HG03066 (cell line): Measurements from ENCODE around the gene NCF4.

ENCODE experiments used
- ATAC-seq: cut with Tn5 transposase; IDR thresholded peaks from one replicate; pipeline ENCODE4 v1.9.1; 2021; ENCODE audit warnings: low read depth; ENCODE audit not compliant: unreplicated experiment

NCF4 gene

DNA sequence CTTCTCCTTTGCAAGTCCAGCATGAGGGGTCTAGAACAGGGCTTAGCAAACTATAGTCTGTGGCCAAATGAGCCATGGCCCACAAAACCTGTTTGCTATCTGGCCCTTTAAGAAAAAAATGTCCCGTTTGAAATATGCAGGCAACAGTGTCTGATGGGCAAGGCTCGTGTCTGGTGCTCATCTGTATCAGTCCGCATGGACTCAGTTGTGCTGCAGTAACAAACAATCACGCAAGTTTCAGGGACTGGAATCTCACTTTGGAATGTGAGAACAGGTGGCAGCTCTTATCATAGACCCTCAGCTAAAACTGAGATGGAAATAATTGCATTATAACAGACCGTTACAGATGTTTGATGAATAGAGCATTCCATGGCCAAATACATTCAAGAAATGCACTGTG lies 24.9 kb upstream of the NCF4 start:
- ATAC-seq: no peak

DNA sequence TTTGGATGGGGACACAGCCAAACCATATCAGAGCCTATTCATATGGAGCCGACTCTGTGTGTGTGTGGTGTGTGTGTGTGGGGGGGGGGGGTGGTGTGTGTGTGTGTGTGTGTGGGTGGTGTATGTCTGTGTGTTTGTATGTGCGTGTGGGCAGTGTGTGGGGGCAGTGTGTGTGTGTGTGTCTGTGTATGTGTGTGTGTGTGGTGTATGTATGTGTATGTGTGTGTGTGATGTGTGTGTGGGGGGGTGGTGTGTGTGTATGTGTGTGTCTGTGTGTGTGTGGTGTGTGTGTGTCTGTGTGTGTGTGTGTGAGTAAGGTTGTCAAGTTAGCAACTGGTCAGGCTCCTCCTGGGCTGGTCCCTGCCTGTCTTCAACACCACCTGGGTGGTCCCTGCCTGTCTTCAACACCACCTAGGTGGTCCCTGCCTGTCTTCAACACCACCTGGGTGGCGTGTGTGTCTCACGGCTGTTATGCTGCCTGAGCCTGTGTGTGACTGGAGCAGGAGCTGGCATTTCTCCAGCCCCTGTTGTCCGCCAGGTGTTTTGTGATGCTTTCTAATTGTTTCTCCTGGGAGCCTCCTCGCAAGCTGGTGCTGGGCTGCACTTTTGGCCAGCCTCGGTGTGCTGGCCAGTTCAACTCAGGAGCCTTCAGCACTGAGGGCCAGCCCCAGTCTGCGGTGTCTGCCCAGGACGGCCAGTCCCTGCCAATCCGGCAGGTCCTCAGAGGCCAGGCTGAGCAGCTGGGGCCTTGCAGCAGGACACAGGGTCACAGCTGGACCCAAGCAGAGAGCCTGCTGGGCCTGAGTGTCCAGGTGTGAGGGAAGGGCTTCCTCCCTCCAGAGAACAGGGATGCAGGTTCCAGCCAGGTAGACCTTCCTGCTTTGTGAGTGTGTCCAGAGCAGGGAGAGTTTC lies 22.4 kb upstream of the NCF4 start:
- no peak for ATAC-seq

DNA sequence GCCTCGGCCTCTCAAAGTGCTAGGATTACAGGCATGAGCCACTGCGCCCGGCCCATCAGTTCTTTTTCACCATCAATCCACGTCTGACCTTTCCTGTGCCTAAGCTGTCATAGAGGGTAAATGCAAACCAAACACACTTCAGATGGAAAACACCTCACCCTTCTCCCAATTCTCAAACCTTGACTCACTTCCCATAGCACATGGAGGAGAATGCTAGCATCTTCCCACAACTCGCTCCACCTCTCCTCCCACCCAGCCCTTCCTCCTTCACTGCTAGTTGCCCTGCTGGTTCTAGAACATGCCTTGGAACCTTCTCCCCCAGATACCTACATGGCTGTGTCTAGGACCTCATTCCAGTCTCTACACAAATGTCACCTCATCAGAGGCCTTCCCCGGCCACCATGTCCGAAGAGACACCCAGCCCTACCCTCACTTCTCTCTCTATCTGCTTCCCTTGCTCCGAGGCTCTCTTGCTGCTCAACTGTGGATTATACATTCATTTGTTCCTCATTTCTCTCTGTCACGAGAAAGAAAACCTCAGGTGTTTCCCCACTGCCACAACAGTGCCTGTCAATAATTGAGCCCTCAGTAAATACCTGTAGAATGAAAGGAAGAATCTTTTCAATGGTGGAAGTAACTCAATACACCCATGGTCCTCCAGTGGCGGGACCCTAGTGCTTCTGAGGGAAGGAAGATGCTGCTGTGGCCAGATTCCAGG lies 21.3 kb upstream of the NCF4 start:
- no peak for ATAC-seq

DNA sequence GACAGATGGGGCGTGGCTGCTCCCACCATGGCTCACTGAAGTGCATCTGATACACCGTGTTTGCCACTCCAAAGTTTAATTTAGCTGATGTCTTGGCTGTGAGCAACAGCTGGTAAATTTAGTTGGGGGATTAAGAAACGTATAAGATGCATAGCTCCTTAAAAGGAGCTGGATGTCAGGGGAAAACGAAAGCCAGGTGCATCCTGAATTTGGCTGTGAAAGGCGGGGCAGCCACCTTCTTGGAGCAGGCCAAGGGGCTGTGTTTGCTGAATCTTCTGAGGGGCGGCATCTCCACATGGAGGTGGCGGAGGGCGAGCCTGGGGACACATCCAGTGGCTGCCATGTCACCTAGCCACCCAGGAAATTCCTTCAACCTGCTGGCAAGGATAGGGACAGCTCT lies 20.7 kb upstream of the NCF4 start:
- no peak for ATAC-seq

DNA sequence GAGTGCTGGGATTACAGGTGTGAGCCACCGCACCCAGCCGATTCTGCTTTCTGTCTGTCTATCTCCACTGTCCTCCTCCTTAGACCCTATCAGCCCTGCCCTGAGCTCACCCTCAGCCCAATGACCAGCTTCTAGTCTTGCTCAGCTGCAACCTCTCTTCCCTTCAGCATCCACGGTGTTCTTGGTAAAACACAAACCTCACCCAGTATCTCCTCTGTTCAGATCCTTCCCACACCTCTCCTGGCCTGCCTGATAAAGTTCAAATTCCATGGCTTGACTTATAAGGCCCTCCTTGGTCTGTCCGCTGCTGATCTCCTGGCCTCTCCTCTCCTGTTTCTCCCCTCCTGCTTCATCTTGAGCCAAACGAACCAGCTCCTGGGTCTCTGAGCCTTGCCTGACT lies 14.5 kb upstream of the NCF4 start:
- ATAC-seq: no peak

DNA sequence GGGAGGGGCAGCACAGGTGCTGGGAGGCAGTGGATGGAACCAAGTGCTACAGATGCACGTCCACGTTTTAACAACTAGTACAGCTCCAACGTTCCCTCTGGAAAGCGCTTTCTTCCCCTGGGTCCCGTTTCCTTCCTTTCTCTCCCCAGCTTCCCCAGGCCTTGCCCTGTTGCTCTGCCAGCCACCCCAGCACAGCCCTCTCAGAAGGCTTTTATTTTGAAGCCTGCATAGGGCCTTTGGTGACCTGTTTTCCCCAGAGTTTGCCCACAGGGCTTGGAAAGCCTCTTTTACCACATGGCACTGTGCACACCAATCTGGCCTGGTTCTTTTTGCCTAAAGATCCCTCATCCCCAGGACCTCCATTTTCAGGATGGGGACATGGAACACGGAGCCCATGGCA lies 13.9 kb upstream of the NCF4 start:
- no peak for ATAC-seq

DNA sequence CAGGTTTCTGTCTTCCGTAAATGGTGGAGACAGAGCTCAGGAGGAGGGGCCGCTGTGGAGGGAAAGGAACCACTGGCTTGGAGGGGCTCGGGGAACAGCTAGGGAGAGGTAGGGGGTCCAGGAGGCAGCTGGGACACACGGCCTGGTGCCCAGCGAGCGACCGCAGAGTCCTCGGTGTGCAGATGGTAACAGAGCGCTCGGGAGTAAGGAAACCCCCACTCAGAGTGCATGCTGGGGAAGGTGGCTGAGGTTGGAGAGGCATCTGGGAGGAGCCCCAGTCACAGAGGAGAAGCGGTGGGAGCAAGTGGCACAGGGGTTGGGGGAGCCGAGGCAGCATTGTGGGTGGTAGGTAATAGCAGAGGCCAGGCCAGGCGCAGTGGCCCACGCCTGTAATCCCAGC lies 10.8 kb upstream of the NCF4 start:
- no peak for ATAC-seq

DNA sequence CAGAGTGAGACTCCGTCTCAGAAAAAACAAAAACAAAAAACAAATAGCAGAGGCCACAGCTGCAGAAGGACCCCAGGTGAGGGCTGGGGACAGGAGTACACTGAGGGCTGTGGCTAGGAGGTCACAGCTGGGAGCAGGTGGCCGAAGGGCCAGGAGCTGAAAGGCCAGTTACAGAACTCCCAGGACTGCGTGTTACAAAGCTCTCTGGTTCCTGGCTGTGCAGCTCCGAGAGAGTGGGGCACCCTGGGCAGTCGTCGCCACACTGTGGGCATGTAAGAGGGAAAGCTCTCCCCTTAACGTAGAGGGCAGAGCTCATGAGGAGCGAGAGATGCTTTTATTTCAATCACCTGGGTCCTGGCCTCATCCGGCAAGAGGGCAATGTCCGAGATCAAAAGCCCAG lies 10.1 kb upstream of the NCF4 start:
- ATAC-seq: no peak

DNA sequence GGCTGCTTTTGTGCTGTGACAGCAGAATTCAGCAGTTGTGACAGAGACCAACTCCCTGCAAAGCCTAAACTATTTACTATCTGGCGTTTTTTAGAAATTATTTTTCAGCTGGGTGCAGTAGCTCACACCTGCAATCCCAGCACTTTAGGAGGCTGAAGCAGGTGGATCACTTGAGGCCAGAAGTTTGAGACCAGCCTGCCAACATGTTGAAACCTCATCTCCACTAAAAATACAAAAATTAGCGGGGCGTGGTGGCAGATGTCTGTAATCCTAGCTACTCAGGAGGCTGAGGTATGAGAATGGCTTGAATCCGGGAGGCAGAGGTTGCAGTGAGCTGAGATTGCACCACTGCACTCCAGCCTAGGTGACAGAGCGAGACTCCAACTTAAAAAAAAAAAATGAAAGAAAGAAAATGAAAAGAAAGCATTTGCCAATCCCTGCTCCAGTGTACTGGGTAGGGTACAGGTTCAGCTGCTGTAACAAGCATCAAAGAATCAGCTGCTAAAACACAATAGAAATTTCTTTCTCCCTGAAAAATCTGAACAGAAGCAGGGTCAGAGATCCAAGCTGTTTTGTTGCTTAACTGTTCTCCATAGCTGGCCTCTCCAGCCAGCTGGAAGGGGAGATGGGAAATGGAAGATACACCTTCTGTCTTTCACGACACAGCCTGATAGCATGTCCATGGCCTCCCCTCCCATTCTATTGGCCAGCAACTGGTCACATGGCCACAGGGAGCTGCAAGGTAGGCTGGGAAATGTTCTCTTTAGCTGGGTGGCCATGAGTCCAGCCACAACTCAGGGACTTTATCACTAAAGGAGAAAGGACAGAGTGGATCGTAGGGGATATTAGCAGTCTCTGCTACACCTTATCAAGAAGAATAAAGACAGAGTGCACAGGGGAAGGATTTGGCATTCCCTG lies 8.5 kb upstream of the NCF4 start:
- ATAC-seq: no peak

DNA sequence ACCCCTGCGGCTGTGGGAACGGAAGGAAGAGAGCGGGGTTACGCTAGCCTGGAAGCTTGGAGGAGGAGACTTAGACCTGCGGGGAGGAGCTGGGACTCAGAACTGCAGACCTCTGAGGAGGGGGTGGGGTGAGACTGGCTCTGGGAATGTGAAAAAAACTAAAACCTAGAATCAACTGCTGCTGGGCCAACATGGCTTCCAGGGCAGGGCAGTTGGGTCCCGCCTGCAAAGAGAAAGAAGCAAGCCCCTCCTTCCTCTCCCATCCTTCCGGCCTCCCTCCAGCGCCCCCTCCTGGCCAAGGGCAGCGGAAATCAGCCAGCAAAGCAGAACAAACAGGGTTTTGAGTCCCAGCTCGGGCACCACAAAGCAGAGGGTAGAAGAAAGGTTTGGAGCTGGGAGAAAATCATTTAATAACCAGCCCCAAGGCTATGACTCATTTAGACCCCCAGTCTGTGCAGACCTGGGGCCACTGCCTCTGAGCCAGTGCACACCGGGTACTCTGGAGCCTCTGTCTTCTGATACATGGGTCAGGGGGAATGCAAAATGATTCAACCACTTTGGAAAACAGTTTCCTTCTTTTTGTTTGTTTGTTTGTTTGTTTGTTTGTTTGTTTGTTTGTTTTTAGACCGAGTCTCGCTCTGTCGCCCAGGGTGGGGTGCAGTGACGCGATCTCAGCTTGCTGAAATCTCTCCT lies 7.3 kb upstream of the NCF4 start:
- no peak for ATAC-seq

DNA sequence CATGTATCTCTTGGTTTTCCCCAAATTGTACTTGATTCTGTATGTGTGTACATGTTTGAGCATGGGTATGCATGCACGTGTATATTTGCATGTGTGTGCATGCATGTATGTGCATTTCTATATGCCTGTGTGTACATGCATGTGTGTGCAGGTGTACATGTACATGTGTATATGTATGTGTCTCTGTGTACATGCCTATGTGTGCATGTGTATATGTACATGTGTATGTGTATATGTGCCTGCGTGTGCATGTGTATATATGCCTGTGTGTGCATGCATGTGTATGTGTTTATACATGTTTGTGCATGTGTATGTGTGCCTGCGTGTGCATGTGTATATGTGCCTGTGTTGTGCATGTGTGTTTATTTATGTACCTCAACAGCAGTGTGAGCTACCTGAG lies 5.3 kb upstream of the NCF4 start:
- ATAC-seq: no peak

DNA sequence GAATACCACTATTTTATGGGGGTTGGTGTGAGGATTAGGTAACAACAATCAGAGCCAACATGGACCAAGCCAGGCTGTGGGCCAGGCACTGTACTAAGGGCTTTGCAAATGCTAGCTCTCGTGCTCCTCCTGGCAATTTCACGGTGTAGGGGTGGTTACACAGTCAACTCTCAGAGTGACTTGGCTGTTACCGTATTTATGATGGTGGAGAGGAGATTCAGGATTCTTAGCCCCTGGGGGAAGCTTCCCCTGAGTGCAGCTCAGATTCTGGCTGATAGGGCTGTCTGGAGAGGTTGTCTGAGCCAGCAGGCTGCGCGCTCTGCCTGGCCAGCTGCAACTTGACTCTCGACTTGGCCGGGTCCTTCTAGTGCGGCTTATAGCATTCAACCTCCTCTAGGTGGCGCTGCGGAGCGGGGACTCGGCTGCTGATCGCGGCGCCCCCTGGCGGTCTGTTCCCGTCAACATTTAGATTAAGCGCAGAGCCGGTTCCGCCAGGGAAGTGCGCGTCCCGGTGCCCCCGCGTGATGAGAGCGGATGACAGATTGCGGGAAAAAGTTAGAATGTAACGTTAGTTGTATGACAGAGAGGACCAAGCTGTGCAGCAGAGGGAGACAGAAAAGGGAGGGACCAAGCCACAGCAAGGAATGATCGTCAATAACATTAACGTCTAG lies 4.5 kb upstream of the NCF4 start:
- no peak for ATAC-seq

DNA sequence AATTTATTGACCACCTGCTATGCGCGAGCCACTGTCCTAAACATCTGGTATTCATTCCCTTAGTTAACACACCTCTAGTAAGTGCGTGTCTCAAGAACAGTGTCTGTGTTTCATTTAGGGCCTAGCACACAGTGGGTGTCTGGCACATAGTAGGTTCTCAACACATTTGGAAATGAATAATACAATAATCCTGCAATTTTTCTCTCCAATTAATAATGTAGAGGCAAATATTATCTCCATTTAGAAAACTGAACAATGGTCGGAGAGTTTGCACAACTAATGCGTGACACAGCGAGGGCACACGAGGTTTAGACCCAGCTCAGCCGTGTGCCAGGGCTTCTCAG lies 4.0 kb upstream of the NCF4 start:
- no peak for ATAC-seq

DNA sequence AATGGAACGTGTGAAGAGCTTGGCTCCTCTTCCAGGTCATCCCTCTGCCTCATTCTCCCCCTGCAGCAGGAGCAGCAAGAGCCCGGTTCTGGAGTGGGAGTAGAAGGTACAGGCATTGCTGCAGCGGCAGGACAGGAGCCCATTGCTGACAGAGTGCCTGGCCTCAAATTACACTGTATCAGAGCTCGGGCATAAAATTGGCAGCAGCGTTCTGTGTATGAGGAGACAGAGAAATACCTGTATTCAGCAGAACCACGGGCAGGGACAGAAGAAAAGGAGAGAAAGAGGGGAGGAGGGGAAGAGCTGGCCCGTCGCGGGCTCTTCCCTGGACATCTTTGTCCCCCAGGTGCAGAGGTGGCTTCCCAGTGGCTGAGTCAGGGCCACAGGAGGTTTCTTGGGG lies 2.6 kb upstream of the NCF4 start:
- ATAC-seq: no peak

DNA sequence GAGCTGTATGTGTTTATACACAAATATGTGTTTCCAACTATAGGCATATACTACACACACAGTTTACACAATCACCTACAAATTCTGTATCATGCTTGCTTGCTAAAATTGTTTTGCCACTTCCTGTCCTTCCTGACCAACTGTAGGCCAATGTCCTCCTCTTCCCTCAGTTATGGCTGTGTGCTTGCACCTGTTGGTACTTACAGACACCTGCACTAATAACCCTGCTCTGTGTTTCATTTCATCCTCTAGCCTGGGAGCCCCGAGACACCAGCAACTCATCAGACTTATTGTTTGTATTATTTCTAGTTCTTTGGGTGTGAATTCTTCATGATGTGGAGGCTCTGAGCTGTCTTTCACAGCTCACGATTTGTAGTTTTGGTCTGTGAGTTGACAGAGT lies 1.8 kb upstream of the NCF4 start:
- ATAC-seq: no peak

DNA sequence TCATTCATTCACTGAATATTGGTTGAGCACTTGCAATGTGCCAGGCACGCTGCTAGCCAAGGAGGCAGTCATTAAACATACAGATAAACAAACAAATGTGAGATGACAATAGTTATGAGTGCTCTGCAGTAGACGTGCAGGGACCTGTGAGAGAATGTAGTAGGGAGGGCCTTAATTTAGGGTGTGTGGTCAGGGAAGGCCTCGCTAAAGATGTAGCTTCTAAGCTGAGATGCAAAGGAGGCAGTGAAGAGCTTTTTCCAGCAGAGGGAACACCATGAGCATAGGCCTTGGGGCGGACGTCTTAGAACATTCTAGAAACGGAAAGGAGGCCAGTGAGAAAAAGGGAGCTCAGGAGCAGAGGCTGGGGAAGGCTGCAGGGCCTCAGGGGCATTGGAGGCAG lies 789 bp upstream of the NCF4 start:
- ATAC-seq: no peak

DNA sequence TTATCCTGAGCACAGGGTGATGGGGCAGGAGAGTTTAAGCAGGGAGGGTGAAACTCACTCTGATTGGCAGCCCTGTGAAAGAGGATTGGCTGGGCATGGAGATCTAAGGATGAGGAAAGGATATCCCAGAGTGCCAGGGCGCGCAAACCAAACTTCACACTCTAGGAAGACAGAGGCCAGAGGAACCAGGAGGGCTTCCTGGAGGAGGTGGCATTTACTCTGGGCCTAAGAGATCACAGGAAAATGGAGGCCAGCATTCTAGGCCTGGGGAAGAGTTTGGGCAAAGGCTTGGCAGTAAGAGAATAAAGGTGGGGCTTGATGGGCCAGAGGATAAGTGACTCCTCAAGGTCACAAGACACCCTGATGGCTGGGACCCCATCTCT lies 377 bp upstream of the NCF4 start:
- no peak for ATAC-seq

DNA sequence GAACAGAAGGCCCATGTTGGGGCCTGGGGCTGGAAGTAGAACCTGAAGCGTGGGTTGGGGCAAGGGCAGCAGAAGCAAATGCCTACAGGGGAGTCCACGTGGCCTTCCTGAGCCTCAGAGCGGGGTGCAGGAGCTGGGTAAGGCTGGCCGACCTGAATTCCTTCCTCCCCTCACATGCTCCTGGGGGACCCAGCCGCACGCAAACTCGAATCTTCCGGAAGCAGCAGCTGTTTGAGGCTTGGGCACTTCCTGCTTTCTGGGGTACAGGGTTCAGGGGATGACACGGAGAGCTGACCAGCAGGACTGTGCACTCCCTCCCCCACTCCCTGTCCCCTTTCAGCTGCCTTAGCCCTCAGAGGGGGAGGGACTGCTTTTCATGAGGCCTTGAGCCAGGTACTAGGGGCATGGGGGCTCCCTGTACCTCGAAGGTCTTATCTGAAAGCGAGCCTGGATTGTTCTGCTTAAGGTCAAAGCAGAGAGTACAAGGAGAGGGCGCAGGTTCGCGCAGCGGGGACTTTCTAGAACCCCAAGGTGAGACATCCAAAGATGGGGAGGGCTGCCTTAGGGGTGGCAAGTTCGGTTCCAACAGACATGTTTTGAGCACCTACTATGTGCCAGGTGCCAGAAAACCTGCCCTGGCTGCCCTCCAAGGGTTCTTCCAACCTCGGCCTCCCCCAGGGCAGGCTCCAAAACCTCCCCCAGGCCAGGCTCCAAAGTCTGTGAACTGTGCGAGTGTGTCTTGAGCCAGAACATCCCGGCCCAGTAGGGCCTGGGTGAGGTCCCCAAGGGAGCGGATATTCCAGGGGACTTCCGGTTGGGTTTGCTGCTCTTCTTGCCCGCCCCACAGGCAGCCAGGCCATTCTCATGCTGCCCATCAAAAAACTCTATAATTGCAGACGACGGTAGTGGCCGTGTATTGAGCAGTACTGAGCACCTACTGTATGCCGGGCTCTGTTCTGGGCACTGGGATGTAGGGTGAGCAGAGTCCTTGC lies 1.7 kb downstream of the NCF4 start:
- no peak for ATAC-seq

DNA sequence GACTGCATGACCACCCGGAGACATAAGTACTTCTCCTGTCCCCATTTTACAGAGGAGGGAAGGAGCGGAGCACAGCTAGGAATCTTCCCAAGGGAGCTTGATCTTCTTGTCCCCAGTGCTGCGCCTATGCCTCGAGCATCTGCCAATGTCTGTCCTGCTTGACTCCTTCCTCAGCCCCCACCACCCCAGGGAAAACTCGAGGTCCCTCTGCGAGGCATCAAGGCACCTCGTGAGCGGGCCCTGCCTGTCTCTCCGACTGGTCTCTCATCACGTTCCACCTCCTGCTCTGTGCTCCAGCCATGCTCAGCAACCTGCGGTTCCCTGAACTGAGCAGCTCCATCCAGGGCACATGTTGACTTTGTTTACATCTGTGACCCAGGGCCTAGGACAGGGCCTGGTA lies 2.5 kb downstream of the NCF4 start:
- ATAC-seq: no peak
